Uterus (tissue), 4 donors: ENCODE measurements around the gene WDFY4. TPM values are rescaled to one million over a fixed set of nuclear protein-coding genes. Genes with fewer than 3 reads are reported as not detected.

Source experiments
- DNase-seq, 2 donors: peaks; one replicate each; pipeline ENCODE4 v3.0.0-alpha.2; 2019 to 2020
- H3K27ac ChIP-seq, 2 donors: fragments of 200-600 bp; sonication (generic); 1 replicate in 1 of 2; 2 replicates in 1 of 2; pipeline ENCODE4 v1.5.1; 2016 to 2018
- H3K27me3 ChIP-seq, 2 donors: fragments of 200-600 bp; sonication (generic); one replicate each; pipeline ENCODE4 v1.5.1; 2018 to 2019; ENCODE audit warnings: control low read depth in 1 of 2
- H3K36me3 ChIP-seq, 2 donors: fragments of 200-600 bp; sonication (generic); one replicate each; pipeline ENCODE4 v1.5.1; 2019; ENCODE audit warnings: control low read depth in 1 of 2
- H3K4me1 ChIP-seq, 2 donors: fragments of 200-600 bp; sonication (generic); one replicate each; pipeline ENCODE4 v1.5.1; 2018 to 2019; ENCODE audit warnings: control low read depth in 1 of 2
- H3K4me3 ChIP-seq, 2 donors: fragments of 200-600 bp; sonication (generic); 1 replicate in 1 of 2; 2 replicates in 1 of 2; pipeline ENCODE4 v1.5.1; 2018 to 2019; ENCODE audit warnings: mild to moderate bottlenecking in 1 of 2
- H3K9me3 ChIP-seq, 2 donors: fragments of 200-600 bp; sonication (generic); one replicate each; pipeline ENCODE4 v1.5.1; 2019; ENCODE audit warnings: control low read depth in 1 of 2
- CTCF ChIP-seq, 4 experiments: fragments of 200-600 bp in 2 of 4; fragments of 450-650 bp in 2 of 4; sonication (generic) in 2 of 4; IDR thresholded peaks; one replicate each; pipeline ENCODE4 v1.5.1; 2016 to 2019; ENCODE audit warnings: antibody characterized with exemption in 4 of 4, mild to moderate bottlenecking in 2 of 4, moderate library complexity in 1 of 4
- POLR2A ChIP-seq, 2 donors: fragments of 450-650 bp; IDR thresholded peaks; one replicate each; pipeline ENCODE4 v1.6.1; 2016; ENCODE audit warnings: antibody characterized with exemption in 2 of 2, mild to moderate bottlenecking in 1 of 2, moderate library complexity in 1 of 2
- intact Hi-C: fragments of 100-400 bp; cut with DNase I; formaldehyde crosslinking; loops from one replicate; pipeline ENCODE4 v1.15.1; 2023; ENCODE audit warnings: low total_unique reads
- total RNA-seq, 4 donors: library from RNA; depleted of rRNA in 3 of 4; stranded (reverse); fragments of >200 nt in 3 of 4; gene quantifications; one replicate each; pipeline versions ENCODE4 v1.1.0 to v1.2.4, GENCODE V29; 2014 to 2023
- donor health status: DM: yes; HTN: yes; CAD: no.

Gene WDFY4
- total RNA-seq, 4 donors from 2014 or later = 0.26 to 5.2 (median 1.2) TPM

- Histone ChIP-seq H3K9me3 (no peaks in the 10 kb centered on the region), H3K36me3 (no peaks in the 10 kb centered on the region), H3K27ac (no peak overlapping the region), H3K4me1 (no peaks in the 10 kb centered on the region), H3K27me3 (no peaks in the 10 kb centered on the region), H3K4me3 (no peak overlapping the region)
- intact Hi-C loops = no loop called here
- no peak for DNase-seq
- TF ChIP-seq CTCF (IDR thresholded peaks at IDR 0.05) (no peak), POLR2A (IDR thresholded peaks at IDR 0.05) (no peak)
Observed at GRCh38 chr10:48727866-48728265, 43.2 kb downstream of the WDFY4 start.

DNA sequence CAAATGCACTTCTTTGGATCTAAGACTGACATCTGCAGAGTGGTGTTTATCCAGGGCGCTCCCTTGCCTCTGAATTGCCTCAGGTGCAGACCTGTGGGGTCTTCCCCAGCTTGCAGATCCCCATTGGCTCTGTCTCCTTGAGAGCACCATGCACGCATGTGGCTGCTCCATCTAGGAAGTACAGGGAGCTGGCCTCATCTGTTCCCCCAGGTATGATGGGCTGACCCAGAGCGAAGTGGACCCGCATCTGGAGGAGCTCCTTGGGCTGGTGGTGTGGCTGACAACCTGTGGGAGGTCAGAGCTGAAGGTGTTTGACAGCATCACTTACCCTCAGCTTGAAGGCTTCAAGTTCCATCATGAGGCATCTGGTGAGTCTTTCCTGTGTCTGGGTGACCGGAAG lies 44.5 kb downstream of the WDFY4 start:
- TF ChIP-seq POLR2A (IDR thresholded peaks at IDR 0.05) = no peak
- TF ChIP-seq CTCF (IDR thresholded peaks at IDR 0.05) = no peak

GRCh38 chr10:48729941-48730457 lies 45.3 kb downstream of the WDFY4 start:
- Histone ChIP-seq H3K9me3 (no peaks in the 10 kb centered on the region), H3K27ac (no peak overlapping the region), H3K4me3 (no peak overlapping the region), H3K4me1 (no peaks in the 10 kb centered on the region), H3K36me3 (no peaks in the 10 kb centered on the region), H3K27me3 (no peaks in the 10 kb centered on the region)
- DNase-seq = no peak
- no peak for TF ChIP-seq POLR2A (IDR thresholded peaks at IDR 0.05)
- TF ChIP-seq CTCF (IDR thresholded peaks at IDR 0.05) = no peak
- intact Hi-C loops = no loop called here

More for the DNA sequence above, 44.5 kb downstream of the WDFY4 start:
- Histone ChIP-seq H3K36me3 (no peaks in the 10 kb centered on the region), H3K27ac (no peak overlapping the region), H3K9me3 (no peaks in the 10 kb centered on the region), H3K4me1 (no peaks in the 10 kb centered on the region), H3K27me3 (no peaks in the 10 kb centered on the region), H3K4me3 (no peak overlapping the region)
- DNase-seq = no peak
- intact Hi-C loops = no loop called here

DNA sequence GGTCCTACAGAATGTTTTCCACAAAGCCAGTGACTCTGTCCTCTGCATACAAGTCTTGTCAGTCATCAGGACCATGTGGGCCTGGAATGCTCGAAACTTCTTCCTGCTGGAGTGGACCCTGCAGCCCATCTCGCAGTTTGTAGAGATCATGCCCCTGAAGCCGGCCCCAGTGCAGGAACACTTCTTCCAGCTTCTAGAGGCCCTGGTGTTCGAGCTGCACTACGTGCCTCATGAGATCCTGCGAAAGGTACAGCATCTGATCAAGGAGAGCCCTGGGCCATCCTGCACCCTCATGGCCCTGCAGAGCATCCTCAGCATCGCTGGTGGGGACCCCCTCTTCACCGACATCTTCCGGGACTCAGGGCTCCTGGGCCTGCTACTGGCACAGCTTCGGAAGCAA lies 46.5 kb downstream of the WDFY4 start:
- intact Hi-C loops = no loop called here
- DNase-seq = no peak
- TF ChIP-seq CTCF (IDR thresholded peaks at IDR 0.05) = no peak
- TF ChIP-seq POLR2A (IDR thresholded peaks at IDR 0.05) = no peak
- no peaks in the 10 kb centered on the region for H3K4me1 ChIP-seq
- H3K27me3 ChIP-seq = no peaks in the 10 kb centered on the region
- no peaks in the 10 kb centered on the region for H3K9me3 ChIP-seq
- no peak overlapping the region for H3K4me3 ChIP-seq
- no peak overlapping the region for H3K27ac ChIP-seq
- no peaks in the 10 kb centered on the region for H3K36me3 ChIP-seq

GRCh38 chr10:48731654-48732053 lies 47.0 kb downstream of the WDFY4 start:
- TF ChIP-seq POLR2A (IDR thresholded peaks at IDR 0.05) = no peak
- no peak for TF ChIP-seq CTCF (IDR thresholded peaks at IDR 0.05)
- Histone ChIP-seq H3K27me3 (no peaks in the 10 kb centered on the region), H3K27ac (no peak overlapping the region), H3K4me1 (no peaks in the 10 kb centered on the region), H3K4me3 (no peak overlapping the region), H3K9me3 (no peaks in the 10 kb centered on the region), H3K36me3 (no peaks in the 10 kb centered on the region)
- DNase-seq = no peak
- intact Hi-C loops = no loop called here
